ENCODE data around the gene CCDC116. TPM values are rescaled to one million over a fixed set of nuclear protein-coding genes. Genes with fewer than 3 reads are reported as not detected.

CCDC116 gene
- total RNA-seq, 1 donor from 2014 or later: not detected

DNA sequence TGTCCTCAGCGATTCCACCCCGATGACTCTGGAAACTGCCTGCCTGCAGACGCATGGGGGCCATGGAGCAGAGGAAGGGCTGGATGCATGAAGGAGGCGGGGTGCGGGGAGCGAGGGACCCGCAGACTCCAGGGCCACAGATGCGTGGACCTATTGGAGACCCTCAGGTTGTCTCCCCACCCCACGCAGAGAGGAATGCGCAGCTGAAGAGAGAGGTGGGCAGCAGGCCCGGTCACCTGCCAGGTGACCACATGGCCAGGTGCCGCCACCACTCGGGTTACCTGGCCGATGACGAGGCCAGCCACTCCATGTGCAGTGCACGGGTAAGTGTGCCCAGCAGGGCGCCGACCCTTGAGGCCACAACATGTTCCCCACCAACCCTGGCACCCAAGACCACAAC is 371 bp downstream of the CCDC116 start:
- Mint-ChIP-seq H3K9me3 (peaks cover 2% of the 10 kb centered on the region), H3K4me3 (no peak overlapping the region), H3K4me1 (peaks cover 7% of the 10 kb centered on the region), H3K27me3 (ENCODE audit: insufficient read depth, low read depth) (peaks cover 2% of the 10 kb centered on the region), H3K36me3 (peaks cover 5% of the 10 kb centered on the region), H3K27ac (no peak overlapping the region)
- no peak for TF ChIP-seq EZH2 (IDR thresholded peaks at IDR 0.05)
- TF ChIP-seq, protein P1, sequence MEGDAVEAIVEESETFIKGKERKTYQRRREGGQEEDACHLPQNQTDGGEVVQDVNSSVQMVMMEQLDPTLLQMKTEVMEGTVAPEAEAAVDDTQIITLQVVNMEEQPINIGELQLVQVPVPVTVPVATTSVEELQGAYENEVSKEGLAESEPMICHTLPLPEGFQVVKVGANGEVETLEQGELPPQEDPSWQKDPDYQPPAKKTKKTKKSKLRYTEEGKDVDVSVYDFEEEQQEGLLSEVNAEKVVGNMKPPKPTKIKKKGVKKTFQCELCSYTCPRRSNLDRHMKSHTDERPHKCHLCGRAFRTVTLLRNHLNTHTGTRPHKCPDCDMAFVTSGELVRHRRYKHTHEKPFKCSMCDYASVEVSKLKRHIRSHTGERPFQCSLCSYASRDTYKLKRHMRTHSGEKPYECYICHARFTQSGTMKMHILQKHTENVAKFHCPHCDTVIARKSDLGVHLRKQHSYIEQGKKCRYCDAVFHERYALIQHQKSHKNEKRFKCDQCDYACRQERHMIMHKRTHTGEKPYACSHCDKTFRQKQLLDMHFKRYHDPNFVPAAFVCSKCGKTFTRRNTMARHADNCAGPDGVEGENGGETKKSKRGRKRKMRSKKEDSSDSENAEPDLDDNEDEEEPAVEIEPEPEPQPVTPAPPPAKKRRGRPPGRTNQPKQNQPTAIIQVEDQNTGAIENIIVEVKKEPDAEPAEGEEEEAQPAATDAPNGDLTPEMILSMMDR (IDR thresholded peaks at IDR 0.05): no peak
- no peak for TF ChIP-seq EZH2phosphoT487 (IDR thresholded peaks at IDR 0.05)
- Histone ChIP-seq H3K4me1 (no peaks in the 10 kb centered on the region), H3K79me2 (ENCODE audit: low read depth) (peaks cover 16% of the 10 kb centered on the region), H2AFZ (replicated peaks) (no peak overlapping the region), H3K4me3 (no peak overlapping the region), H3F3A (ENCODE audit: low read depth) (peaks cover 3% of the 10 kb centered on the region), H3K4me2 (no peak overlapping the region), H3K27ac (no peak overlapping the region), H4K20me1 (ENCODE audit: low read depth) (peaks cover 12% of the 10 kb centered on the region), H3K9me3 (ENCODE audit: low read depth) (no peaks in the 10 kb centered on the region), H3K27me3 (no peaks in the 10 kb centered on the region), H3K36me3 (no peaks in the 10 kb centered on the region), H3K9ac (no peak overlapping the region)
- no peak for DNase-seq (ENCODE audit: low spot score)

DNA sequence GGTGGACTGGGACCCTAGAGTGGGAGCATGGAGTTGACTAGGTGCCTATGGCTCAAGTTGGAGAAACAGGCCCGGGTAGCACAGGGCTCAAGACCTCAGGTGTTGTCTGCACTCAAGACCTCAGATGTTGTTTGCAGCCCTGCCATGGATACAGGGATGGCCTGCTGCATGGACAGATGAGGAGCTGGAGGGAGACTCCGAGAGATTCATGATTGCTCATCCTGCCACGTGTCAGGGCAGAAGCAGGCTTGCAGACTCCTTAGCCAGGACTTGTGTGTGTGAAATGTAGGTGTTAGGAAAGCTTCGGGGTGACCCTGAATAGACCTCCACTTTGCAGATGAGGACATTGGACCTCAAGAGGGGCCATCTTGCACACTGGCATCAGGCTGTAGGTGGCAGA is 921 bp downstream of the CCDC116 start:
- Histone ChIP-seq H3F3A (ENCODE audit: low read depth) (no peaks in the 10 kb centered on the region), H3K79me2 (ENCODE audit: low read depth) (peaks cover 11% of the 10 kb centered on the region), H3K36me3 (no peaks in the 10 kb centered on the region), H3K4me2 (no peak overlapping the region), H3K27ac (no peak overlapping the region), H3K4me3 (no peak overlapping the region), H3K4me1 (no peaks in the 10 kb centered on the region), H3K27me3 (no peaks in the 10 kb centered on the region), H3K9ac (no peak overlapping the region), H3K9me3 (ENCODE audit: low read depth) (no peaks in the 10 kb centered on the region), H4K20me1 (ENCODE audit: low read depth) (peaks cover 6% of the 10 kb centered on the region), H2AFZ (replicated peaks) (no peak overlapping the region)
- H3K27me3 Mint-ChIP-seq (ENCODE audit: insufficient read depth, low read depth): peaks cover 2% of the 10 kb centered on the region
- H3K4me3 Mint-ChIP-seq: peak overlapping the region; percentile 50
- H3K4me1 Mint-ChIP-seq: peaks cover 2% of the 10 kb centered on the region
- no peaks in the 10 kb centered on the region for H3K9me3 Mint-ChIP-seq
- no peak for DNase-seq (ENCODE audit: low spot score)
- TF ChIP-seq, protein P1 (IDR thresholded peaks at IDR 0.05): no peak
- TF ChIP-seq EZH2 (IDR thresholded peaks at IDR 0.05) (no peak), EZH2phosphoT487 (IDR thresholded peaks at IDR 0.05) (no peak)
- H3K36me3 Mint-ChIP-seq: no peaks in the 10 kb centered on the region
- H3K27ac Mint-ChIP-seq: no peak overlapping the region

DNA sequence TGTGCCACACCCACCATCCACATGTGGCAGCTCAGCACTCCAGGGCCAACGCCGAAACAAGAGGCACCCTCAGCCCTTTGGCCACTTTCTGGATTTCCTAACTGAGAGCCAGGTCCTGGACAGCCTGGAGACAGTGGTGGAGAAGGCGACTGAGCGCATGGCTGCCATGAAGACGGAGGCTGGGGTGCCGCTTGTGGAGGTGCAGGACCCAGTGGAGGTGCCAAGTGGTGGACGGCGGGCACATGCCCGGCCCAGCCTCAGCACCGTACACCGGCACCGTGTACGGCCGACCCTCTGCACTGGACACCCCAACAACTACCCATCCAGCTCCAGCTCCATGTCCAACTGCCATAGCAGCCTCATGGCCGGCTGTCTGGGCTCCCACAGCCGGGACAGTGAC is 1.5 kb downstream of the CCDC116 start:
- Histone ChIP-seq H3K4me2 (no peak overlapping the region), H3K36me3 (no peaks in the 10 kb centered on the region), H2AFZ (replicated peaks) (no peak overlapping the region), H3K9me3 (ENCODE audit: low read depth) (no peaks in the 10 kb centered on the region), H3K9ac (no peak overlapping the region), H3F3A (ENCODE audit: low read depth) (no peaks in the 10 kb centered on the region), H3K27ac (no peak overlapping the region), H3K79me2 (ENCODE audit: low read depth) (peaks cover 5% of the 10 kb centered on the region), H3K4me1 (no peaks in the 10 kb centered on the region), H3K27me3 (no peaks in the 10 kb centered on the region), H4K20me1 (ENCODE audit: low read depth) (peaks cover 1% of the 10 kb centered on the region), H3K4me3 (no peak overlapping the region)
- H3K4me3 Mint-ChIP-seq: no peak overlapping the region
- no peak for TF ChIP-seq EZH2 (IDR thresholded peaks at IDR 0.05)
- TF ChIP-seq, protein P1 (IDR thresholded peaks at IDR 0.05): no peak
- no peak for TF ChIP-seq EZH2phosphoT487 (IDR thresholded peaks at IDR 0.05)
- DNase-seq (ENCODE audit: low spot score): no peak
- peaks cover 2% of the 10 kb centered on the region for H3K27me3 Mint-ChIP-seq (ENCODE audit: insufficient read depth, low read depth)
- H3K4me1 Mint-ChIP-seq: peaks cover 2% of the 10 kb centered on the region
- no peak overlapping the region for H3K27ac Mint-ChIP-seq
- H3K9me3 Mint-ChIP-seq: no peaks in the 10 kb centered on the region
- H3K36me3 Mint-ChIP-seq: no peaks in the 10 kb centered on the region
